Nephron progenitor cell (in vitro differentiated cells): Measurements from ENCODE around the gene KRT39.
A peak's percentile ranks its signal among the peaks of the same experiment; 100 is the strongest.

Experiments used
- DNase-seq: peaks from one replicate; pipeline ENCODE4 v3.0.0; 2021
- H3K27ac Mint-ChIP-seq: 2 replicates; pipeline ENCODE4 v1.8.0; 2021; ENCODE audit warnings: mild to moderate bottlenecking, moderate library complexity, mixed read lengths
- H3K27me3 Mint-ChIP-seq: 2 replicates; pipeline ENCODE4 v1.8.0; 2021; ENCODE audit warnings: mild to moderate bottlenecking, low read depth, mixed read lengths; ENCODE audit not compliant: poor library complexity
- H3K36me3 Mint-ChIP-seq: 2 replicates; pipeline ENCODE4 v1.8.0; 2021; ENCODE audit warnings: low read depth, mixed read lengths
- H3K4me1 Mint-ChIP-seq: 2 replicates; pipeline ENCODE4 v1.8.0; 2021; ENCODE audit warnings: mixed read lengths
- H3K4me3 Mint-ChIP-seq: 2 replicates; pipeline ENCODE4 v1.8.0; 2021; ENCODE audit warnings: mild to moderate bottlenecking, moderate library complexity, mixed read lengths
- H3K9me3 Mint-ChIP-seq: 2 replicates; pipeline ENCODE4 v1.8.0; 2021; ENCODE audit warnings: mild to moderate bottlenecking, moderate library complexity, mixed read lengths
- TF ChIP-seq, protein P1 (sequence below): fragments of 200-600 bp; sonication (generic); IDR thresholded peaks from 2 replicates; pipeline ENCODE4 v1.5.0; 2021; ENCODE audit warnings: antibody characterized with exemption

KRT39 gene

DNA sequence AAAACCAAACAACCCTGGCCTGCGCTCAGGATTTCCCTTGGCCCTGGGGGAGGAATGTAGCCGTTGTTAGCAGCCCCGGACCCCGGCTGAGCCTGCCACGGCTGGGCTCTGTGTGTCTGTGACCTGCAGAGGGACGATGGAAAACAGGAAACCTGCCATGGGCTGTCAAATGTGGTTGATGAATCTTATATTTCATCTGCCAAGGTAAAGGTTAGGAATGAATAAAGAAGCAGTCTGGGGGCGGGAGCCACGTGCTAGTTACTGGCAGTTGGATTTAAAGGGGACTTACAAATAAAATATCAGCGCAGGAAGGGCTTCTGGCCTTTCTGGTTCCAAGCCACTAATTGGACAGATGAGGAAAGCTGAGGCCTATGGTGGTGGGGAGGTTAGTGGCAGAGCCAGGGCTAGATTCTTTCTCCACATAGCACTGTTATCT, 29.3 kb downstream of the KRT39 start, which contains the start of gene KRT23:
Gene KRT23, minus strand, starts transcription at position 263 of the 436 bp plus-strand sequence. CDS start 1,043 bp downstream, outside the sequence.
- Mint-ChIP-seq H3K4me1 (peaks cover 15% of the 10 kb centered on the region), H3K9me3 (no peaks in the 10 kb centered on the region)
- peak; percentile 15 for DNase-seq

DNA sequence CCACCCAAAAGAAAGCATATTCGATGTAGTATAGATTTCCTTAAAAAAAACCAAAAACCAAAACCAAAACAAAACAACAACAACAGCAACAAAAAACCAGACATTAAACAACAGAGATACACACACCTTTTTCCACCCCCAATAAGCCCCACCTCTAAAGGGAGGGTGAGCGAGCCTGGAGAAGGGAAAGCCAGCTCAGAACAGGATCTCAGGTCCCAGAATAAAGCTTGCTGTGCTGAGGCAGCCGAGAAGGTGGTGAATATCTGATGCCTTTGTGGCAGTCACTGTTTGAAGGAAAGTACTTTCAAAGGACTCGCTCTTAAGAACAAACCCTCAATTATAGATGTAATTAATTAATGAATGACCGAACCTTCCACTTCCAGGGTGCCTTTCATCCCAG, 29.8 kb downstream of the KRT39 start:
- Mint-ChIP-seq H3K4me3 (no peak overlapping the region), H3K36me3 (no peaks in the 10 kb centered on the region), H3K27me3 (peaks cover 7% of the 10 kb centered on the region), H3K9me3 (no peaks in the 10 kb centered on the region), H3K4me1 (peaks cover 15% of the 10 kb centered on the region), H3K27ac (no peak overlapping the region)
- no peak for DNase-seq
- TF ChIP-seq, protein P1, sequence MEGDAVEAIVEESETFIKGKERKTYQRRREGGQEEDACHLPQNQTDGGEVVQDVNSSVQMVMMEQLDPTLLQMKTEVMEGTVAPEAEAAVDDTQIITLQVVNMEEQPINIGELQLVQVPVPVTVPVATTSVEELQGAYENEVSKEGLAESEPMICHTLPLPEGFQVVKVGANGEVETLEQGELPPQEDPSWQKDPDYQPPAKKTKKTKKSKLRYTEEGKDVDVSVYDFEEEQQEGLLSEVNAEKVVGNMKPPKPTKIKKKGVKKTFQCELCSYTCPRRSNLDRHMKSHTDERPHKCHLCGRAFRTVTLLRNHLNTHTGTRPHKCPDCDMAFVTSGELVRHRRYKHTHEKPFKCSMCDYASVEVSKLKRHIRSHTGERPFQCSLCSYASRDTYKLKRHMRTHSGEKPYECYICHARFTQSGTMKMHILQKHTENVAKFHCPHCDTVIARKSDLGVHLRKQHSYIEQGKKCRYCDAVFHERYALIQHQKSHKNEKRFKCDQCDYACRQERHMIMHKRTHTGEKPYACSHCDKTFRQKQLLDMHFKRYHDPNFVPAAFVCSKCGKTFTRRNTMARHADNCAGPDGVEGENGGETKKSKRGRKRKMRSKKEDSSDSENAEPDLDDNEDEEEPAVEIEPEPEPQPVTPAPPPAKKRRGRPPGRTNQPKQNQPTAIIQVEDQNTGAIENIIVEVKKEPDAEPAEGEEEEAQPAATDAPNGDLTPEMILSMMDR = no peak

More for the DNA sequence above, 29.3 kb downstream of the KRT39 start, which contains the start of gene KRT23:
- H3K27ac Mint-ChIP-seq = peak within 1 kb of the TSS; percentile 71
- peaks cover 7% of the 10 kb centered on the region for H3K27me3 Mint-ChIP-seq
- H3K36me3 Mint-ChIP-seq = no peaks in the 10 kb centered on the region
- TF ChIP-seq, protein P1 = no peak
- no peak within 1 kb of the TSS for H3K4me3 Mint-ChIP-seq

DNA sequence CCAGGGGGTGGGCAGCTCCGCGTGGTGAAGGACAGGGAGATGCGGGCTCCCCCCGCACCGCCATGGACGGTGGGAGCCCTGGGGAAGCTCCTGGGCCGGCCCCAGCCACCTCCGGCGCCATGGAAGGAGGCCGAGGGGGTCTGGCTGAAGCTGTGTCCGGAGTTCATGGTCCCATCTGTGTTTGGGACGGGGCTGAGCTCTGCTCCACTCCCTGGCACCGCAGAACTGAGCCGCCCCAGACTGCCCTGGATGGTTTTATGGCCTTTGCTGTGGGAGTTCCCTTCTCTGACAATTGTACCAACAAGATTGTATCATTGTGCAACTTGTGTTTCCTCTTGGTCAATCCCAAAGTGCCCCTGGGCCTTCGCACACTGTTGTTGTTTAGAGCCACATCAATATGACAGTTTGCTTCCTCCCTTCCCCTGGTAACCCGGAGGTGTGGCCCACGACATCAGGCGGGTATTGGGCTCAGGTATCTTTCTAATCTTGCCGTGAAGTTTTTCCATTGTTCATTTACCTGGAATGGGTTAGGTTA, 30.2 kb downstream of the KRT39 start:
- Mint-ChIP-seq H3K27me3 (peaks cover 7% of the 10 kb centered on the region), H3K27ac (no peak overlapping the region), H3K4me3 (no peak overlapping the region), H3K36me3 (no peaks in the 10 kb centered on the region), H3K9me3 (no peaks in the 10 kb centered on the region), H3K4me1 (peaks cover 15% of the 10 kb centered on the region)
- no peak for DNase-seq
- TF ChIP-seq, protein P1 = no peak

DNA sequence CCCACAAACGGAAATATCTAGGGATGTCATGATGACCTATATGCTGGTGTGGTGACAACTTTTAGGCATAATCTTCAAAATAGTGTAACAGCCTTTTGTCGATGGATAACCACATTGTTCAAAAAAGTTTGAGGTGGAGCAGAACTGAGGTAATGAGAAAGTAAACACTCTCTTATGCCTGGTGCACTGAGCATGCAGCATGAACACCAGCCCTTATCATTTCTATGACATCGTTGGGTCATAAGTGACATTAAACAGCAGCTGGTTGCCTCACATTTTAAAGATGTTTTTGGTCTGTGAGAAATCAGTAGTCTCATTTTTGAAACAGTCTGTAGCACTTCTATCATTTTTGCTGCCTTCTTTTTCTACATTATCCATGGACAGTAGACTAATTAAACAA, 31.1 kb downstream of the KRT39 start:
- no peaks in the 10 kb centered on the region for H3K9me3 Mint-ChIP-seq
- DNase-seq = no peak
- no peak overlapping the region for H3K27ac Mint-ChIP-seq
- no peak overlapping the region for H3K4me3 Mint-ChIP-seq
- peaks cover 15% of the 10 kb centered on the region for H3K4me1 Mint-ChIP-seq
- TF ChIP-seq, protein P1 = no peak
- peaks cover 3% of the 10 kb centered on the region for H3K27me3 Mint-ChIP-seq
- no peaks in the 10 kb centered on the region for H3K36me3 Mint-ChIP-seq

DNA sequence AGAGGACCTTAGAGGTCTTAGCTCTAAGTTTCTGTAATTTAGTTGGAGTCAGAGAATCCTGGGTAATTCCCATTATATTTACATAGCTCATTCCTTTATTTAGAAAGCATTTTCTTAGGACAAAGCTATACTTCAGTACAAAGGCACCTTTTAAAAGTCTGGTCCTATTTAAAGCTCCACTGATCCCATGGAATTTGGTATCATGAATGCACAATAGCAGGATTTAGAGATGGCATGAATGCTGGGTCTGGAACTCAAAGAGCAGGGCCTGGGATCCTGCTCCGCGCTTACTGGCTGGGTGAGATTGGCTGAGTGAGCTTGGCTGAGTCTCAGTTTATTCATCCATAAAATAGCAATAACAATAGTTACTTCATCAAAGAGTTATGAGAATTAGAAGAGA, 34.1 kb downstream of the KRT39 start:
- Mint-ChIP-seq H3K27me3 (peaks cover 3% of the 10 kb centered on the region), H3K36me3 (no peaks in the 10 kb centered on the region), H3K4me1 (peaks cover 11% of the 10 kb centered on the region), H3K27ac (no peak overlapping the region), H3K9me3 (no peaks in the 10 kb centered on the region), H3K4me3 (no peak overlapping the region)
- TF ChIP-seq, protein P1 = no peak
- no peak for DNase-seq

DNA sequence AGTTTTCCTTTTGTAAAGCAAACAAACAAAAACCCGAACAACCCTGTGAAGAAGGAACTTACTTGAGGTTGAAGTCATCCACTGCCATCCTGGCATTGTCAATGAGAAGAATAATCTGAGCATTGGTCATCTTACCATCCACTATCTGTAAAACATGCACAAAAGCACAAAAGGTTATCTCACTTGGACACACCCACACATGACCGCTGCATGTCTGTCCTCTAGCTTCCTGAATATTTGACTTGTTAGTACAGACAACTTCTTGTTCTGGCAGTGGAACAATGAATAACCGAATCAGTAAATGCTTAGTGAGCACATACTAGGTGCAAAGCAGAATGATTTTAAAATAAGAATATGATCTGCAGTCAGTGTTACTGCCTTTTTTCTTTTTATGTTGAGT, 35.4 kb downstream of the KRT39 start:
- Mint-ChIP-seq H3K4me1 (no peaks in the 10 kb centered on the region), H3K4me3 (no peak overlapping the region), H3K36me3 (no peaks in the 10 kb centered on the region), H3K9me3 (no peaks in the 10 kb centered on the region), H3K27ac (no peak overlapping the region), H3K27me3 (peaks cover 3% of the 10 kb centered on the region)
- TF ChIP-seq, protein P1 = no peak
- DNase-seq = no peak
